Amygdala (tissue), 56 donors: ENCODE results near the gene MRS2.
"Not testable (repeated sequence)": the region's sequence is repeated elsewhere in the genome, so short reads cannot be mapped to it uniquely, and the experiment has no call there.

Experiments
- DNase-seq, 56 donors: peaks; one replicate each; lab custom pipeline; 2025; lab: John Stamatoyannopoulos, UW

MRS2 gene

DNA sequence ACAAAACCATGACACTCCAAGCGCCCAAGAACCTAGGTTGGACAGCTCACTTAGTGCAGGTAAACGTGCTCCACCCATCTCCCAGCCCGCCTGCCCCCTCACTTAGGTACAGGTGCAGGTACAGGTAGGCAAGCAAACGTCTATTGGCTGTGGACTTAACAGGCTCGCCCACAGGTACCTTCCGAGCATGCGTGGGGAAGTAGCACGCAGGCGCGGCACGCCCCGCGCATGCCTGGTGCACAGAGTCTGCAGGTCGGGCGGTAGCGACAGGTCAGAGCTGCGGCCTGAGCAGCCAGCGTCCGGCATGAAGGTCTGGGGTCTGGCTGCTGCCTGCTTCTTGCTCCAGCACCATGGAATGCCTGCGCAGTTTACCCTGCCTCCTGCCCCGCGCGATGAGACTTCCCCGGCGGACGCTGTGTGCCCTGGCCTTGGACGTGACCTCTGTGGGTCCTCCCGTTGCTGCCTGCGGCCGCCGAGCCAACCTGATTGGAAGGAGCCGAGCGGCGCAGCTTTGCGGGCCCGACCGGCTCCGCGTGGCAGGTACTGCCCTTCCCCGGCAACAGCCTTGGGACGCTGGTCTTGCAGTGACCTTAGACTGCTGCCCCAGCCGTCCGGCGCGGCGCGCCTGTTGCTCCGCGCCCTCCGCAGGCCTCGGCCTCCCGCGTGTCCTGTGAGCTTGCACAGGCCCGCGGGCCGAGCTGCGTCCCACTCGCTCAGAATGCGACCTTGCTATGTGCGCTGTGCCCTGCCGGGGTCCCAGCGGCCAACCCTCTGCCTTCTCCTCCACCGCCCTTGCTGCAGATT lies at the start of gene MRS2:
Gene MRS2, plus strand, starts transcription at position 240 of the 804 bp plus-strand sequence. Its CDS starts 111 bp downstream, at position 351.
- DNase-seq, result peak; percentile 26 to 94 (median 77)

GRCh38 chr6:24353861-24354260 lies 48.9 kb upstream of the MRS2 start:
- no peak for DNase-seq

DNA sequence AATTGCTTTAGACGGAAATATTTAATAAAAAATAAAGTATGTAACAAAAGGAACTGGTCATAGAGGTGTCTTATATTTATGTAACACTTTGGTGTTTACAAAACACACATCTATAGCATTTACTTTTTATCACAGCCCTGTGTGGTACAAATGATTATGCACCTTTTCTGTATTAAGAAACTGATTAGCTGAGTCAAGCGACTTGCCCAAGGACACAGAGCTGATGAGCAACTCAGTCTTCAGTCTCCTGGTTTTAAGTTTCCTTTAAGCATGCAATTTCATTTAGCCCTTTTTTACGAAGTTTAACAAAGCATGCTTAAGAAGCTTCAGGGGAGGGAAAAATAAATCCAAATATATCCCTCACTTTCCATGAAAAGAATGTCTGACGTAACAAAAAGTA lies 47.3 kb upstream of the MRS2 start:
- no peak for DNase-seq

GRCh38 chr6:24356310-24356973 lies 46.3 kb upstream of the MRS2 start:
- DNase-seq, result no peak

DNA sequence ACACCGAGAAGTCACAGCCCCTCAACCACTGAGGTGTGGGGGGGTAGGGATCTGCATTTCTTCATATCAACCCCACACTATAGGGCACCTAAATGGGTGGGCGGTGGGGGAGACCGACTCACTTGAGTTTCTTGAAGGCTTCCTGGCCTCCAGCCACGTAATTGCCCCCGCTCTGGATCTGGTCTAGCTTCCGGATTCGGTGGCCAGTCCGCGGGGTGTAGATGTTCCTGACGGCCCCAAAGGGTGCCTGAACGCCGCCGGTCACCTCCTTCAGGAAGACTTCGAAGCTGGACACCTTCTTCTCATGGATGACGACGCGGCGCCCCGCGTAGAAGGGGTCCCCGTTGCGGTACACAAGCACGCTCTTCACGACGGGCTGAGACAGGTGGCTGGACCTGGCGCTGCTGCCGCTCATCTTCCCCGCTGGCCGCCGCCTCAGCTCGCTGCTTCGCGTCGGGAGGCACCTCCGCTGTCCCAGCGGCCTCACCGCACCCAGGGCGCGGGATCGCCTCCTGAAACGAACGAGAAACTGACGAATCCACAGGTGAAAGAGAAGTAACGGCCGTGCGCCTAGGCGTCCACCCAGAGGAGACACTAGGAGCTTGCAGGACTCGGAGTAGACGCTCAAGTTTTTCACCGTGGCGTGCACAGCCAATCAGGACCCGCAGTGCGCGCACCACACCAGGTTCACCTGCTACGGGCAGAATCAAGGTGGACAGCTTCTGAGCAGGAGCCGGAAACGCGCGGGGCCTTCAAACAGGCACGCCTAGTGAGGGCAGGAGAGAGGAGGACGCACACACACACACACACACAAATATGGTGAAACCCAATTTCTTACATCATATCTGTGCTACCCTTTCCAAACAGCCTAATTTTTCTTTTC lies 45.2 kb upstream of the MRS2 start, which contains the start of gene DCDC2:
Gene DCDC2, minus strand, starts transcription at position 724 of the 883 bp plus-strand sequence. Its CDS starts 309 bp downstream, at position 415.
- DNase-seq, result peak in 12 of 56 donors; percentile 2 to 29 (median 6)

DNA sequence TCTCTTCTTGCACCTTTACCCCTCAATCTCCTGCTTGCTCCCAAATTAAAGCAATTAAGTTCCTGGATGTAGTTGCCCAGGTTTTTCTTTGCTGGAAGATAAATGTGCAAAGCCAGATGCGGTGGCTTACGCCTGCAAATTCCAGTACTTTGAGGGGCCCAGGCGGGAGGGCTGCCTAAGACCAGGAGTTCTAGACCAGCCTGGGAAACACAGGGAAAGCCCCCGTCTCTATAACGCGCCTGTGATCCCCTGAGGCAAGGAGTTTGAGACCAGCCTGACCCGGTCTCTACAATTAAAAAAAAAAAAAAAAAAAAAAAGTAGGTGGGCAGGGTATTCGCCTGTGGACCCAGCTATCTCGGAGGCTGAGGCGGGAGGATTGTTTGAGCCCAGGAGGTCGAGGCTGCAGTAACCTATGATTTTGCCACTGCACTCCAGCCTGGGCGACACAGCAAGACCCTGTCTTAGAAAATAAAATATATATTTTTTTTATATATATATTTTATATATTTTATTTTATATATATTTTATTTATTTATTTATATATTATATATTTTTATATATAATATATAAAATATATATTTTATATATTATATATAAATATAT lies 44.4 kb upstream of the MRS2 start:
- no peak for DNase-seq

- DNase-seq, result peak in 47 of 56 donors; percentile 8 to 76 (median 36)
Observed at GRCh38 chr6:24359640-24360454, 42.9 kb upstream of the MRS2 start.

DNA sequence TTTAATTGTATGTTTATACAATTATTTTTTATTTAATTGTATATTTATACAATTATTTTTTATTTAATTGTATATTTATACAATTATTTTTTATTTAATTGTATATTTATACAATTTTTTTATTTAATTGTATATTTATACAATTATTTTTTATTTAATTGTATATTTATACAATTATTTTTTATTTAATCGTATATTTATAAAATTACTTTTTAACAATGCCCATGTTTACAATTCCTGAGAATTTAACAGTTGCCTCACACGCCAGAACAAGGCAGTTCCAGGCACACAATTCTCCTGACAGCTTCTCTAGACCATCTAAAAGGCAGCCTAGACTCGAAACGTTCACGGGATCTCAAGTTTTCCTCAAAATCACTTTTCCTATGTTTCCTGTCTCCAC lies 40.4 kb upstream of the MRS2 start:
- DNase-seq, result not testable (repeated sequence)

DNA sequence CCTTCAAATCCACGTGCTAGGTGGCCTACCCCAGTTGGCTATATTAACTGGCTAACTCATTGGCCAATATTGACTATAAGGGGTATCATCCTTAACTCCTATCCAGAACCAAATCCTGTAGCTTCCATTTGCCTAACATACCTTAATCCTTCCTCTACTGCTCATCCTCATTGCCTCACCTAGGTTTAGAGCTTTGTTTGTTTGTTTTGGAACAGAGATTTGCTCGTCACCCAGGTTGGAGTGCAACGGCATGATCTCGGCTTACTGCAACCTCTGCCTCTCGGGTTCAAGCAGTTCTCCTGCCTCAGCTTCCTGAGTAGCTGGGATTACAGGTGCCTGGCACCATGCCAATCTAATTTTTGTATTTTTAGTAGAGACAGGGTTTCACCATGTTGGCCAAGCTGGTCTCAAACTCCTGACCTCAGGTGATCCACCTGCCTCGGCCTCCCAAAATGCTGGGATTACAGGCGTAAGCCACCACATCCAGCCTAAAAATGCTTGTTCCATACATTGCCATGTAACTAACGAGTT lies 37.6 kb upstream of the MRS2 start:
- DNase-seq, result not testable (repeated sequence)

DNA sequence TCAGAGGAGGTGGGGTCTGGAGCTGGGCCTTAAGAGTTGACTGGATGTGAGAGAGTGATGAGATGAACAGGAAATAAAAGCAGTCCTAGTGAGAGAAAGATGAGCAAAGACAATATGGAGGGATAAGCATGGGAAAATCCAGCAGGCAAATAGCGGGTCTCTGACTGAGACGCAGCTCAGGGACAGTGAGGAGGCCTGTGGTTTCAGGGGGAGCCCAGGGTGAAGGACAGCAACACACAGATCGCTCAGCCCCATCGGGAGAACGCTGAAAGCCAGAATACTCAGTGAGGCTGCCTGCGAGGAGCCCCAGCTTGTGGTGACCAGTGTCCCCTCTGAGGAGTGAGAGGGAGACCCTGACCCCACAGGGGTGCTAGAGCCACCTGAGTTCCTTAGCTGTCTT lies 28.1 kb upstream of the MRS2 start:
- no peak for DNase-seq

DNA sequence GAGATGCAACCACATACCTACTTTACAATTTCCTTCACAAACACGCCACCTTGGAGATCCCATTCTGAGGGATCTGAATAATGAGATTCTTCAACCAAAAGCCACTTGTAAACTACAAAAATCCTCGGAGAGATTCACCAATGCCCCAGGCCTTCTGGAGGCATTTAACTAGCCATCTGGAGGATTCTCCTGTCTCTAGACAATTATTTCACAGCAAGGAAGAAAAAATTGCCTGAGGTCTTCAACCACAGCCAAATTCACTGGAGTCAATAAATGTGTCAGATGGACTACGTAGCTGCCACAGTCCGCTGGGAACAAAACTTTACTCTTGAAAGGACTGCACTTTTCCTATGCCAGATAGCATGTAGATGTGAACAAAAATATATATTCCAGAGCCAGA lies 25.9 kb upstream of the MRS2 start:
- DNase-seq, result no peak

- no peak for DNase-seq
Observed at GRCh38 chr6:24378473-24379097, 24.2 kb upstream of the MRS2 start.

GRCh38 chr6:24381476-24382219 lies 21.1 kb upstream of the MRS2 start:
- no peak for DNase-seq

DNA sequence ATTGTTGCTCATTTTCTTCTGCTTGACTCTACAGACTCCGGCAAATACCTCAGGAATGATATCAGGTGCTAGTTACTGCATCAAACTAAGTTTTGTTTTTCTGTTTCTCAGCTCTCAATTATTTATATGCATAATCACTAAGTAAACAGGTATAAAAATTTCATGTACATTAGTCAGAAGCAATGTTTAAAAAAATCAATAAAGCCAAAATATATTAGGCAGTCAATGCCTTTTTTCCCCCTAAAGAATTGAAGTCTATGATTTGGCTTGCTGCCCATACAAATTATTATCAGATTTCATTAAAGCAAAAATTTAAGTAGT lies 20.6 kb upstream of the MRS2 start:
- no peak for DNase-seq

- not testable (repeated sequence) for DNase-seq
Observed at GRCh38 chr6:24382891-24383494, 19.7 kb upstream of the MRS2 start.

DNA sequence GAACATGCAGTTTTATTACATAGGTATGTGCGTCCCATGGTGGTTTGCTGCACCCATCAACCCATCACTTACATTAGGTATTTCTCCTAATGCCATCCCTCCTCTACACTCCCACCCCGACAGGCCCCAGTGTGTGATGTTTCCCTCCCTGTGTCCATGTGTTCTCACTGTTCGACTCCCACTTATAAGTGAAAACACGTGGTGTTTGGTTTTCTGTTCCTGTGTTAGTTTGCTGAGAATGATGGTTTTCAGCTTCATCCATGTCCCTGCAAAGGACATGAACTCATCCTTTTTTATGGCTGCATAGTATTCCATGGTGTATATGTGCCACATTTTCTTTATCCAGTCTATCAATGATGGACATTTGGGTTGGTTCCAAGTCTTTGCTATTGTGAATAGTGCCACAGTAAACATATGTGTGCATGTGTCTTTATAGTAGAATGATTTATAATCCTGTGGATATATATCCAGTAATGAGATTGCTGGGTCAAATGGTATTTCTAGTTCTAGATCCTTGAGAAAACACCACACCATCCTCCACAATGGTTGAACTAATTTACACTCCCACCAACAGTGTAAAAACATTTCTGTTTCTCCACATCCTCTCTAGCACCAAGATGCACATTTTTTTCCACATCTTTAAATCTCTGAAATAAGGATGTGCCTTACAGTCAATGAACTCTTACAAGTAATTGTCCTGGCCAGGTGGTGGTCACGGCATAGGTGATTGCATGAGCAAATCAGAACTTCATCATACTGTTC lies 18.2 kb upstream of the MRS2 start:
- DNase-seq, result not testable (repeated sequence)
